Measurements from ENCODE around the gene TOM1. TPM values are rescaled to one million over a fixed set of nuclear protein-coding genes. Genes with fewer than 3 reads are reported as not detected.

The TOM1 gene
- total and polyA plus RNA-seq, 2 donors (not counting 1 experiment from before 2014, with no cell fraction given) = 25.3 to 53.2 TPM

DNA sequence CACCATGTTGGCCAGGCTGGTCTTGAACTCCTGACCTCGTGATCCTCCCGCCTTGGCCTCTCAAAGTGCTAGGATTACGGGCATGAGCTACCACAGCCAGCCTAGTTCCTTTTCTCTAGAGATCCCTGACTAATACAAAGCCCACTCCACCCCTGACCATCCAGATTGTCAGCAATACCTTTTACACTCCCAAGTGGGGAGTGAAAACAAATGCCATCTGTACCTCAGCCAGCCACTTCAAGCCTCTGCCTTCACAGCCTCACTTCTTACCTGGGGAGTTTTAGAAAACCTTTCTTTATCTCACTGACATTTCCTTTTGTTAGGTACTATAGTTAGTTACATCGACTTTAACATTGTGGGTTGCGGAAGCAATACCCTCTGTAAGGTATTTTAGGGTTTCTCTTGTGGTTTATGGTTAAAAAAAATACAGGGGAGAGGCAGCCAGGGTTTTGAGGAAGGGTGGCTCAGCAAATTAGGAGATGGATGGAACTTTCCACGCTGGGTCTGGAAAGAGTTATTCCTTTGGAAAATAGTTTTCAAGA, 8.9 kb downstream of the TOM1 start:
- intact Hi-C loops (cut with micrococcal nuclease) = no loop called here
- peak overlapping the region in 1 of 5 experiments; percentile 21 for H3K4me3 ChIP-seq (ENCODE audit: control extremely low read depth in 1 of 5, extremely low read depth in 1 of 5, insufficient read depth in 1 of 5, low read depth in 2 of 5, low read length in 4 of 5)
- CTCF ChIA-PET = interaction anchor here (0.8 kb wide), 1 partner anchor 77 kb away, joined by 3 read pairs; no protein-coding TSS in a partner anchor

More for the DNA sequence above, 8.9 kb downstream of the TOM1 start:
- H2AFZ ChIP-seq (ENCODE audit: insufficient read depth, low read depth, low read length, poor library complexity, severe bottlenecking) = no peak overlapping the region
- Mint-ChIP-seq H3K27me3 (no peaks in the 10 kb centered on the region), H3K4me3 (peak overlapping the region; percentile 46), H3K9me3 (ENCODE audit: insufficient read depth) (no peaks in the 10 kb centered on the region), H3K4me1 (peaks cover 69% of the 10 kb centered on the region), H3K27ac (peak overlapping the region; percentile 12)
- no peaks in the 10 kb centered on the region for H3K27me3 ChIP-seq (replicated peaks in 1 of 4; ENCODE audit: control extremely low read depth in 1 of 4, control insufficient read depth in 3 of 4, insufficient read depth in 4 of 4, low read length in 3 of 4)
- ATAC-seq (ENCODE audit: low read depth) = no peak
- H3K9ac ChIP-seq (ENCODE audit: low read length) = peak overlapping the region; percentile 12
- H3K27ac ChIP-seq (ENCODE audit: low read length in 2 of 2) = no peak overlapping the region
- H3K36me3 ChIP-seq (replicated peaks in 1 of 2; ENCODE audit: control extremely low read depth in 1 of 2, control insufficient read depth in 1 of 2, extremely low read depth in 1 of 2, insufficient read depth in 2 of 2, low read length in 1 of 2) = no peaks in the 10 kb centered on the region
- TF ChIP-seq EZH2 (IDR thresholded peaks at IDR 0.05; ENCODE audit: borderline replicate concordance, insufficient read depth, low read depth, low read length, poor library complexity, severe bottlenecking) = no peak
- TF ChIP-seq, protein P1, sequence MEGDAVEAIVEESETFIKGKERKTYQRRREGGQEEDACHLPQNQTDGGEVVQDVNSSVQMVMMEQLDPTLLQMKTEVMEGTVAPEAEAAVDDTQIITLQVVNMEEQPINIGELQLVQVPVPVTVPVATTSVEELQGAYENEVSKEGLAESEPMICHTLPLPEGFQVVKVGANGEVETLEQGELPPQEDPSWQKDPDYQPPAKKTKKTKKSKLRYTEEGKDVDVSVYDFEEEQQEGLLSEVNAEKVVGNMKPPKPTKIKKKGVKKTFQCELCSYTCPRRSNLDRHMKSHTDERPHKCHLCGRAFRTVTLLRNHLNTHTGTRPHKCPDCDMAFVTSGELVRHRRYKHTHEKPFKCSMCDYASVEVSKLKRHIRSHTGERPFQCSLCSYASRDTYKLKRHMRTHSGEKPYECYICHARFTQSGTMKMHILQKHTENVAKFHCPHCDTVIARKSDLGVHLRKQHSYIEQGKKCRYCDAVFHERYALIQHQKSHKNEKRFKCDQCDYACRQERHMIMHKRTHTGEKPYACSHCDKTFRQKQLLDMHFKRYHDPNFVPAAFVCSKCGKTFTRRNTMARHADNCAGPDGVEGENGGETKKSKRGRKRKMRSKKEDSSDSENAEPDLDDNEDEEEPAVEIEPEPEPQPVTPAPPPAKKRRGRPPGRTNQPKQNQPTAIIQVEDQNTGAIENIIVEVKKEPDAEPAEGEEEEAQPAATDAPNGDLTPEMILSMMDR (IDR thresholded peaks at IDR 0.05) = no peak
- peak overlapping the region; percentile 49 for H3K4me2 ChIP-seq (replicated peaks; ENCODE audit: low read depth, low read length, poor library complexity, severe bottlenecking)
- WGBS (ENCODE audit: insufficient coverage) = 6% methylated on average over 4 of the region's 6 CpGs
- H4K20me1 ChIP-seq (ENCODE audit: control insufficient read depth, insufficient read depth, low read length, poor library complexity, severe bottlenecking) = peaks cover 31% of the 10 kb centered on the region
- peaks cover 61% of the 10 kb centered on the region for H3K79me2 ChIP-seq (ENCODE audit: control insufficient read depth, insufficient read depth, low read length)
- POLR2A ChIA-PET = interaction anchor here (1.5 kb wide), 1 partner anchor 51 kb away, joined by 4 read pairs; the partner anchor contains the start of gene HMGXB4
- DNase-seq = no peak
- peaks cover 30 to 59% of the 10 kb centered on the region in 2 donors for H3K4me1 ChIP-seq (ENCODE audit: control insufficient read depth in 2 of 2, insufficient read depth in 2 of 2, low read length in 2 of 2)
- no peaks in the 10 kb centered on the region for H3K9me3 ChIP-seq (ENCODE audit: control extremely low read depth in 1 of 3, control insufficient read depth in 2 of 3, insufficient read depth in 1 of 3, low read length in 2 of 3)

Measured in B cell (primary cell).